ENCODE data around the gene COBLL1.
A peak's percentile ranks its signal among the peaks of the same experiment; 100 is the strongest.
"Not testable (repeated sequence)": the region's sequence is repeated elsewhere in the genome, so short reads cannot be mapped to it uniquely, and the experiment has no call there.

Gene COBLL1, protein sequence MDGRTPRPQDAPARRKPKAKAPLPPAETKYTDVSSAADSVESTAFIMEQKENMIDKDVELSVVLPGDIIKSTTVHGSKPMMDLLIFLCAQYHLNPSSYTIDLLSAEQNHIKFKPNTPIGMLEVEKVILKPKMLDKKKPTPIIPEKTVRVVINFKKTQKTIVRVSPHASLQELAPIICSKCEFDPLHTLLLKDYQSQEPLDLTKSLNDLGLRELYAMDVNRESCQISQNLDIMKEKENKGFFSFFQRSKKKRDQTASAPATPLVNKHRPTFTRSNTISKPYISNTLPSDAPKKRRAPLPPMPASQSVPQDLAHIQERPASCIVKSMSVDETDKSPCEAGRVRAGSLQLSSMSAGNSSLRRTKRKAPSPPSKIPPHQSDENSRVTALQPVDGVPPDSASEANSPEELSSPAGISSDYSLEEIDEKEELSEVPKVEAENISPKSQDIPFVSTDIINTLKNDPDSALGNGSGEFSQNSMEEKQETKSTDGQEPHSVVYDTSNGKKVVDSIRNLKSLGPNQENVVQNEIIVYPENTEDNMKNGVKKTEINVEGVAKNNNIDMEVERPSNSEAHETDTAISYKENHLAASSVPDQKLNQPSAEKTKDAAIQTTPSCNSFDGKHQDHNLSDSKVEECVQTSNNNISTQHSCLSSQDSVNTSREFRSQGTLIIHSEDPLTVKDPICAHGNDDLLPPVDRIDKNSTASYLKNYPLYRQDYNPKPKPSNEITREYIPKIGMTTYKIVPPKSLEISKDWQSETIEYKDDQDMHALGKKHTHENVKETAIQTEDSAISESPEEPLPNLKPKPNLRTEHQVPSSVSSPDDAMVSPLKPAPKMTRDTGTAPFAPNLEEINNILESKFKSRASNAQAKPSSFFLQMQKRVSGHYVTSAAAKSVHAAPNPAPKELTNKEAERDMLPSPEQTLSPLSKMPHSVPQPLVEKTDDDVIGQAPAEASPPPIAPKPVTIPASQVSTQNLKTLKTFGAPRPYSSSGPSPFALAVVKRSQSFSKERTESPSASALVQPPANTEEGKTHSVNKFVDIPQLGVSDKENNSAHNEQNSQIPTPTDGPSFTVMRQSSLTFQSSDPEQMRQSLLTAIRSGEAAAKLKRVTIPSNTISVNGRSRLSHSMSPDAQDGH

GRCh38 chr2:164841719-164842623 lies at the start of gene COBLL1:
TSS of gene COBLL1 (minus strand) at chr2:164841823. CDS start at chr2:164841196, 627 bp downstream.
- DNase-seq (ENCODE audit: low spot score), result peak; percentile 76

DNA sequence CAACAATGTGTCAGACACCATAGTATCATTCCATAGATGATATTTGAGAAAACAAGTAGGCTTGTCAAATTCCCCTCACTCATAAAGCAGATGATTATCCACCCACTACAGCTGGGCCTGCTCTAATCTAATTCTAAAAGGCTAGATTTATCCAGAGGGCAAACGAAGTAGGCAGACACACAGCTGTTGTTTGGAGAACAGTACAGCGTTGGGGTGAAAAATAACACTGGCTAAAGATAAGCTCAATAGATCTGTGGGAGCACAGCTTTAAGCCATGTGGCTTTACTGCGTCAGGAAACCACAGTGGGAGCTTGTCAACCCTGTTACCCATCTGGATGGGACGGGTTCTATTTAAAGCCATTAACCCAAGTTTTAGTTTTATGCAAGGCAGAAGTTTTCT lies 48.9 kb upstream of the COBLL1 start:
- DNase-seq (ENCODE audit: low spot score), result no peak

- no peak for DNase-seq (ENCODE audit: low spot score)
These were observed 47.0 kb upstream of the COBLL1 start for GRCh38 chr2:164888592-164888991.

GRCh38 chr2:164887434-164888144 lies 46.0 kb upstream of the COBLL1 start:
- DNase-seq (ENCODE audit: low spot score), result no peak

DNA sequence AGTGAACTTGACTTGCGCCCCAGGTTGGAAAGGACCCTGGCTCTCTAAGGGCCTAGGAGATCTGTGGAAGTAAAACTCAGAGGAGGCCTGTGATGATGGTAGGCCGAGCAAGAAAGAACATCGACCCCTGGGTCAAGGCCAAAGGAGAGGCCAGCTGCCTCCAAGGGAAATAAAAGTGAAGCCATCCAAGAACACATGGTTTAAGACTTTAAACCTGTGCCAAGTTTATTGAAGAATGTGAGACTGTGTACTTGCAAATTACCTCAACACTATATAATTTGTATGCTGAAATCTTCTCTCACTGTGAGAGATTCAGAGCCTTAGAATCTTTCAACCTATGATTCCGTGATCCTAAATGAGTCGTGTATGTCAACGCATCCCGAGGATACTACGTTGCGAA lies 40.7 kb upstream of the COBLL1 start:
- no peak for DNase-seq (ENCODE audit: low spot score)

GRCh38 chr2:164881524-164881923 lies 39.9 kb upstream of the COBLL1 start:
- DNase-seq (ENCODE audit: low spot score), result no peak

GRCh38 chr2:164879901-164880535 lies 38.4 kb upstream of the COBLL1 start:
- DNase-seq (ENCODE audit: low spot score), result no peak

GRCh38 chr2:164877927-164878326 lies 36.3 kb upstream of the COBLL1 start:
- no peak for DNase-seq (ENCODE audit: low spot score)

- no peak for DNase-seq (ENCODE audit: low spot score)
These were observed 35.5 kb upstream of the COBLL1 start for GRCh38 chr2:164877169-164877568.

DNA sequence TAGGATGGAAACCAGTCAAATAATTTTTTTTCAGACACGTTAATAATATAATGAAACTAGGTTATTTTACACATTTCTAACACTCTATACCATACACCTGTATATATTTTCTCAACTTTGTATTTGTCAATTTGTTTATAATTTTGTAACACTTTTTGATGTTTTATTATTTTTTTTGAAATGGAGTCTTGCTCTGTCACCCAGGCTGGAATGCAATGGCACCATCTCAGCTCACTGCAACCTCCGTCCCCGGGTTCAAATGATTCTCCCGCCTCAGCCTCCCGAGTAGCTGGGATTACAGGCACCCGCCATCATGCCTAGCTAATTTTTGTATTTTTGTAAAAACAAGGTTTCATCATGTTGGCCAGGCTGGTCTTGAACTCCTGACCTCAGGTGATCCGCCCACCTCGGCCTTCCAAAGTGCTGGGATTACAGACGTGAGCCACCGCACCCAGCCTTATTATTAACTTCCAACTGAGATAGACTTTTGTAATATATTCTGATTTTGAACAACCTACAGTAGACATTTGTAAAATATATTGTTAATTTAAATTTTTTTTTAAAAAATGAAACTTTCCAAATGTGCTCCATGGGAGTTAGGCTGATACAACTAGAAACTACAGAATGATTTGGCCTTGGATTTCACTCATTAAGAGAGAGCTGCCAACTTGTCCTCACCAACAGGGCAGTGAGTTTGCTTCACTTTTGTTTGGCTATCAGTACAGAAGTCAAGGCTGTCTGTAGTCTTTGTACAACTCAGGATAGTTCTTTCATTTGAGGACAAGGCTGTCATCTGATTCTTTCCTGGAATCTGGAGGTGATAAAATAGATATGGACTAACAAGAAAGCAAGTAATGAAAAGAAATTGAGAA lies 33.9 kb upstream of the COBLL1 start:
- DNase-seq (ENCODE audit: low spot score), result no peak

DNA sequence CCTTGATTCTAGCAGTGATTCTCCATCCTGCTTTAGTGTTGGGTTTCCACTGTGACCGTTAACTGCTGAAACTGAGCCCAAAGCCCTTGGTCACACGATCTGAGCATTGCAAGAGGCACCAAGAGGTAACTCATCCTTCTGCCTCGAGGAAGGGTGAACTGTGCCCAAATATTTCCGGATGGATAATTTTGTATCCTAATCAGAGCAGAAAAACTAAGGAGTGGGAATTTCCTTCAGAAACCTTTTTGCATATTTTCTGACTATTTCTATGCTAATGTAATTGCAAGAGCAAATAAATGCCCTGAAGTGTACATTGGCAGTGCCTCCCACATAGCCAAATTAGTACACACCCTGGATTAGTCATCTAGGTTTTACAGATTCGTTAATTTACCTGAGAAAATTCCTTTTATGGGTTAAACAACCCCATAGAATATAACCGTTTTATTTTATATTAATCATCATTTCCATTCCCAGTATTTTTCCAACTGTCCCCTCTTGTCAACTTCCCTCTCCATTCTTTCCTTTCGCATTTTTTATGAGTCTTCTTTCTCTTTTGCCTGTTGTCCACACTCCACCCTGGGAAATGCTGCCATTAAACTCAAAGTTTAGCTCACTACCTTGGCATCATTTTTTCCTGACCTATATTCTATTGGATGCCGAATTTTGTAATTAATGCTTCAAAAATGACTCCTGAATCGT lies 31.7 kb upstream of the COBLL1 start:
- DNase-seq (ENCODE audit: low spot score), result no peak

DNA sequence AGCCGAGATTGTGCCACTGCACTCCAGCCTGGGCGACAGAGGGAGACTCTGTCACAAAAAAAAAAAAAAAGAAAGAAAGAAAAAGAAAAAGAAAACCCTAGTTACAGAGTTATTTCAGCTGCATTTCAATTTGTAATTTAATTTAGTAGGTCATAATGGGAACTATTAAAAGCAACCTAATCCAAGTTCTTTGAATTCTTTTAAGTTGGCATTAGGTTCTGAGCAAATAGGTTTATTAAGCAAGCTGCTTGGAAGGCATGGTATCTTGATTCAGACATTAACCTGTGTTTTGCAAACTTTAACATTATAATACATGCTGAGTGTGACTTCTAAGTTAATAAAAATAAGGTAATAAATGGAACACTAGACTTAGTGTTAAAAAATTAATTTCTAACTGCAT lies 29.8 kb upstream of the COBLL1 start:
- DNase-seq (ENCODE audit: low spot score), result no peak

DNA sequence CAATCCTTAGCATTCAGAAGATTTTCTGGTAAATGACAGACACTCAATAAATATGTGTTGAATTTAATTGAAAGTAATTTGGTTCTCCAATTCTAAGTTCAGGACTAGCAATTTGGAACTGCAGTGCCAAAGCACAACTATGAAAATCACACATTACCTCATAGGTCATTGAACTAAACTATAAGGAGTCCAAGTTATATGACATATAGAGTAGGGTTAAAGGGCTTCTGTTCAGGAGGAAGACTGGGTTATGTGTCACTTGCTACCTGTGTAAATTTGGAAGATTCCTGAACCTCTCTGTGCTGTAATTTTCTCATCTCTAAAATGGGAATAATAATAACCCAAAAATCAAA lies 27.8 kb upstream of the COBLL1 start:
- DNase-seq (ENCODE audit: low spot score), result no peak

DNA sequence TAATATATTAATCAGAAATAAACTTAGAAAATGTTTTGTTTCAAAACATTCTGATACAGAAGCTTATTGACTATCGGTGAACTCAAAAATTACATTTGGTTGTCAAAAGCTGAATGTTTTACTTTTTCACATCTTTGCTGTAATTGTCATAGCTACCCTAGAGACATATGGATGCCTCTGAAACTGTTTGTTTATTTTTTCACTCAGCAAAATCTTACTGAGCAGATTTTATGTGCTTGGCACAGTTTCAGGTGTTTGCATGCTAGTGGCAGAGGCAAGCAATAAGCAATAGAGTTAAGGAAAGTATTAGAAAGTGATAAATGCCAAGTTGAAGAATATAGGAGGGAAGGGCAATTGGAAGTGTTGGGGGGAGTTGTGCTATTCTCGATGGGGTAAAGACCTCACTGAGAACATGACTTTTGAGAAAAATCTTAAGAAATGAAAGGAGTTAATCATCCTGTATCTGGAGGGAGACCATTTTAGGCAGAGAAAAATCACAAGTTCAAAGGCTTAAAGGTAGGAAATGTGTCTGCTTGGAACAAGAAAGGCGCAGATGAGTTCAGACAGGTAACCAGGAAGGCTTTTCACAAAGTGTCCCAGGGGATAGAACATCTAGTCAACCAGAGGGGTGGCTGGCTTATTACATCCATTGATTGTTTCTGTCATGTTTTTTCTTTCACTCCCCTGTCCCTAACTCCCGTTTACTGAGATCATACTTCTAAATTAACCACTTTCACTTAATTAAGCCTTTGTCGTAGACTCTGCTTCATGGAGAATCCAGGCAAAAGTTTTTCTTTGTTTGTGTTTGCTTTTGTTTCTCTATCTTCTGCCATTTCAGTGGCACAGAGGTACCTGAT lies 27.2 kb upstream of the COBLL1 start:
- no peak for DNase-seq (ENCODE audit: low spot score)

GRCh38 chr2:164867779-164868397 lies 26.3 kb upstream of the COBLL1 start:
- DNase-seq (ENCODE audit: low spot score), result no peak

- not testable (repeated sequence) for DNase-seq (ENCODE audit: low spot score)
These were observed 24.8 kb upstream of the COBLL1 start for GRCh38 chr2:164866381-164866780.

DNA sequence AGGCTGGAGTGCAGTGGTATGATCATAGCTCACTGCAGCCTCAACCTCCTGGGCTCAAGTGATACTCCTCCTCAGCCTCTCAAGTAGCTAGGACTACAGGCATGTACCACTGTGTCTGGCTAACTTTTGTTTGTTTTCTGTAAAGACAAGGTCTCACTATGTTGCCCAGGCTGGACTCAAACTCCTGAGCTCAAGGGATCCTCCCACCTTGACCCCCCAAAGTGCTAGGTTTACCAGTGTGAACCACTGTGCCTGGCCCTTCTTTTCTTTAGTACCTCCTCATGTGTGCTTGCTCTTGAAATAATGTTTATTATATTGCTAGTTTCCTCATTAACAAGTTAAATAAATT lies 19.0 kb upstream of the COBLL1 start:
- no peak for DNase-seq (ENCODE audit: low spot score)
